GM12878 (cell line): ENCODE measurements around the gene RPRD1A.

Experiments used
- BRCA1 ChIP-seq: IDR thresholded peaks from 2 replicates; pipeline ENCODE4 v1.6.1; 2011; ENCODE audit warnings: low read depth, low read length, improper control_type of control experiment
- EP300 ChIP-seq, 2 experiments: fragments of 150-350 bp in 1 of 2; IDR thresholded peaks; 2 replicates each; pipeline ENCODE4 v1.6.1; 2011 to 2012; ENCODE audit warnings: low read depth in 2 of 2, low read length in 2 of 2, borderline replicate concordance in 1 of 2, improper control_type of control experiment in 1 of 2, inconsistent platforms in 1 of 2; ENCODE audit not compliant: control insufficient read depth in 1 of 2
- FOS ChIP-seq: IDR thresholded peaks from 3 replicates; pipeline ENCODE4 v1.6.1; 2011; ENCODE audit warnings: borderline replicate concordance; ENCODE audit not compliant: insufficient read length; ENCODE audit errors: extremely low read depth
- FOXK2 ChIP-seq: fragments of 450-650 bp; IDR thresholded peaks from 2 replicates; pipeline ENCODE4 v1.6.1; 2017; ENCODE audit warnings: mild to moderate bottlenecking, moderate library complexity
- GATAD2B ChIP-seq: fragments of 450-650 bp; conservative IDR thresholded peaks from 2 replicates; pipeline ENCODE4 v1.6.1; 2017; ENCODE audit warnings: low read depth, mild to moderate bottlenecking, moderate library complexity
- POLR2A ChIP-seq: IDR thresholded peaks from 2 replicates; pipeline ENCODE4 v1.6.1; 2011; ENCODE audit warnings: low read depth, mild to moderate bottlenecking, low read length
- TF ChIP-seq, protein P1 (sequence below): fragments of 150-350 bp; IDR thresholded peaks from 2 replicates; pipeline ENCODE4 v1.6.1; 2016; ENCODE audit warnings: low read depth, low read length
- TF ChIP-seq, protein P2 (sequence below), 3 experiments: IDR thresholded peaks in 2 of 3; conservative IDR thresholded peaks in 1 of 3; 2 replicates each; pipeline ENCODE4 v1.5.1; 2011; ENCODE audit warnings: low read depth in 3 of 3, low read length in 3 of 3, mild to moderate bottlenecking in 3 of 3, control low read depth in 2 of 3, moderate library complexity in 2 of 3, inconsistent platforms in 1 of 3, mixed read lengths in 1 of 3; ENCODE audit not compliant: control insufficient read depth in 2 of 3, insufficient read depth in 1 of 3; ENCODE audit errors: extremely low read depth in 1 of 3

DNA sequence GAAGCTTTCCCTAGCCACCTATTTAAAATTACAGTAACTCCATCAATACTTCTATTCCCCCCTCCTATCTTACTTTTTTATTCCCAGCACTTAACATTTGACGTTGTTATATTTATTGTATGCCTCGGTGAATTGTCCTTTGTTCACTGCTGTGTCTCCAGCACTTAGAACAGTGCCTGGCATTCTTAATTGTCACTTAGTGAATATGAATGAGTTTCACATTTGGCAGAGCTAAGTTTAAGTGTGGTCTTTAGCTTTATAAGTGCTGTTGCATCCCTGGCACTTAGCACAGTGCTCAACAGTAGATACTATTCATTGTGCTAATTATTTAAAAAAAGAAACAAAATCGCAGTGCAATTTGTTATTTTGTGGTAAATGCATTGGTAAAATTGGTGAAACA lies 93.2 kb downstream of the RPRD1A start:
- TF ChIP-seq GATAD2B, result no peak
- TF ChIP-seq, protein P1, sequence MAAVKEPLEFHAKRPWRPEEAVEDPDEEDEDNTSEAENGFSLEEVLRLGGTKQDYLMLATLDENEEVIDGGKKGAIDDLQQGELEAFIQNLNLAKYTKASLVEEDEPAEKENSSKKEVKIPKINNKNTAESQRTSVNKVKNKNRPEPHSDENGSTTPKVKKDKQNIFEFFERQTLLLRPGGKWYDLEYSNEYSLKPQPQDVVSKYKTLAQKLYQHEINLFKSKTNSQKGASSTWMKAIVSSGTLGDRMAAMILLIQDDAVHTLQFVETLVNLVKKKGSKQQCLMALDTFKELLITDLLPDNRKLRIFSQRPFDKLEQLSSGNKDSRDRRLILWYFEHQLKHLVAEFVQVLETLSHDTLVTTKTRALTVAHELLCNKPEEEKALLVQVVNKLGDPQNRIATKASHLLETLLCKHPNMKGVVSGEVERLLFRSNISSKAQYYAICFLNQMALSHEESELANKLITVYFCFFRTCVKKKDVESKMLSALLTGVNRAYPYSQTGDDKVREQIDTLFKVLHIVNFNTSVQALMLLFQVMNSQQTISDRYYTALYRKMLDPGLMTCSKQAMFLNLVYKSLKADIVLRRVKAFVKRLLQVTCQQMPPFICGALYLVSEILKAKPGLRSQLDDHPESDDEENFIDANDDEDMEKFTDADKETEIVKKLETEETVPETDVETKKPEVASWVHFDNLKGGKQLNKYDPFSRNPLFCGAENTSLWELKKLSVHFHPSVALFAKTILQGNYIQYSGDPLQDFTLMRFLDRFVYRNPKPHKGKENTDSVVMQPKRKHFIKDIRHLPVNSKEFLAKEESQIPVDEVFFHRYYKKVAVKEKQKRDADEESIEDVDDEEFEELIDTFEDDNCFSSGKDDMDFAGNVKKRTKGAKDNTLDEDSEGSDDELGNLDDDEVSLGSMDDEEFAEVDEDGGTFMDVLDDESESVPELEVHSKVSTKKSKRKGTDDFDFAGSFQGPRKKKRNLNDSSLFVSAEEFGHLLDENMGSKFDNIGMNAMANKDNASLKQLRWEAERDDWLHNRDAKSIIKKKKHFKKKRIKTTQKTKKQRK, result no peak
- TF ChIP-seq, protein P2, sequence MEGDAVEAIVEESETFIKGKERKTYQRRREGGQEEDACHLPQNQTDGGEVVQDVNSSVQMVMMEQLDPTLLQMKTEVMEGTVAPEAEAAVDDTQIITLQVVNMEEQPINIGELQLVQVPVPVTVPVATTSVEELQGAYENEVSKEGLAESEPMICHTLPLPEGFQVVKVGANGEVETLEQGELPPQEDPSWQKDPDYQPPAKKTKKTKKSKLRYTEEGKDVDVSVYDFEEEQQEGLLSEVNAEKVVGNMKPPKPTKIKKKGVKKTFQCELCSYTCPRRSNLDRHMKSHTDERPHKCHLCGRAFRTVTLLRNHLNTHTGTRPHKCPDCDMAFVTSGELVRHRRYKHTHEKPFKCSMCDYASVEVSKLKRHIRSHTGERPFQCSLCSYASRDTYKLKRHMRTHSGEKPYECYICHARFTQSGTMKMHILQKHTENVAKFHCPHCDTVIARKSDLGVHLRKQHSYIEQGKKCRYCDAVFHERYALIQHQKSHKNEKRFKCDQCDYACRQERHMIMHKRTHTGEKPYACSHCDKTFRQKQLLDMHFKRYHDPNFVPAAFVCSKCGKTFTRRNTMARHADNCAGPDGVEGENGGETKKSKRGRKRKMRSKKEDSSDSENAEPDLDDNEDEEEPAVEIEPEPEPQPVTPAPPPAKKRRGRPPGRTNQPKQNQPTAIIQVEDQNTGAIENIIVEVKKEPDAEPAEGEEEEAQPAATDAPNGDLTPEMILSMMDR (IDR thresholded peaks at IDR 0.05 in 2 of 3, conservative IDR thresholded peaks at IDR 0.05 in 1 of 3; ENCODE audit: control insufficient read depth in 2 of 3, extremely low read depth in 1 of 3, insufficient read depth in 1 of 3, low read depth in 3 of 3, low read length in 3 of 3), result no peak
- TF ChIP-seq FOS, result no peak
- TF ChIP-seq POLR2A, result no peak
- no peak for TF ChIP-seq BRCA1
- TF ChIP-seq FOXK2, result no peak
- TF ChIP-seq EP300 (IDR thresholded peaks at IDR 0.05; ENCODE audit: borderline replicate concordance in 1 of 2, control insufficient read depth in 1 of 2, low read depth in 2 of 2, low read length in 2 of 2), result no peak
